DOHH2 (cell line): ENCODE results near the gene PTPA.

Source experiments
- CTCF ChIP-seq: fragments of 200-600 bp; sonication (generic); IDR thresholded peaks from one replicate; pipeline ENCODE4 v1.5.1; 2014; ENCODE audit warnings: antibody characterized with exemption, mild to moderate bottlenecking, low read depth, low read length; ENCODE audit not compliant: poor library complexity, severe bottlenecking
- EZH2phosphoT487 ChIP-seq: fragments of 200-600 bp; sonication (generic); IDR thresholded peaks from 2 replicates; pipeline ENCODE4 v1.6.1; 2017; ENCODE audit warnings: borderline replicate concordance, mild to moderate bottlenecking, antibody characterized with exemption, low read length, moderate library complexity, mixed read lengths

DNA sequence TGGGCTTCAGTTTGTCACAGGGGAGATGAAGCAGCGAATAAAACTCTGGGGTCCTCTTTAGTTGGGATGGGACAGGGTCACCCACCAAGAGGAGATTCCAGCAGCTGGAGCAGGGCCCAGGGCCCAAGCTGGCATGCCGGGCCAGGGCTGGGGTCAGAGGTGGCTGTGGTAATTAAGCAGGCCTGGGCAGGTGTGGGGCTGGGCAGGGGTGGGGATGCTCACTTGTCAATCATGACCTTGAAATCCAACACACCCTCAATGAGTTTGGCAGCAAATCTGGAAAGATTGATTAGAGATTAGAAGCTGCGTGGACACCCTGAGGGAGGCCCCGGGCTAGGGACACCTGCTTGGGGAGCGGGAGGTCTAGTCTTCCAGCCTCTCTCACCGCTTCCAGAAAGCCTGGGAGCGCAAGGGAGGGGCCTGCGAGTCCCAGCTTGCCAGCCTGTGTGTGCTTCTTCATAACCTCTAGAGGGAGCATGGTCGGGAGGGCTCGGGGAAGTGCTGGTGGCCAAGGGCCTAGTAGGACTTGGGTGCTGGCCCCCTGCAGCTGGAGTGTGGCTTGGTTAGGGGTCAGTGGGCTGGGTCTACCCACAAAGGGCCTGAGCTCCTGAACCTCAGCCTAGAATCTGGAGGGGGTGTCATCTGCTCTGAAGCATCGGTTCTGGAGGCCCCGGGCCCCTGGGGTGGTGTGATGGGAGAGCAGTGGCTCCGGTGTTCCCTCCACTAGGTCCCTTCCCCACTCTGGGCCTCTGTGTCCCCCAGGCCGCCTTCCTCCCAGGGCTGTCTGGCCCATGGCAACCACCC lies 8.2 kb upstream of the PTPA start:
- peak; percentile 73 for TF ChIP-seq CTCF
- TF ChIP-seq EZH2phosphoT487, result no peak
